Measurements from ENCODE around the gene ACAD10.
A peak's percentile ranks its signal among the peaks of the same experiment; 100 is the strongest.

Gene ACAD10

GRCh38 chr12:111761706-111762105, 75.9 kb downstream of the ACAD10 start:
- no peak for TF ChIP-seq CEBPB (IDR thresholded peaks at IDR 0.05)
- TF ChIP-seq EGR1 (IDR thresholded peaks at IDR 0.05): no peak
- TF ChIP-seq ZBTB7A (IDR thresholded peaks at IDR 0.05; ENCODE audit: low read depth): no peak
- no peak for TF ChIP-seq YY1 (IDR thresholded peaks at IDR 0.05; ENCODE audit: low read depth)
- TF ChIP-seq RAD21 (IDR thresholded peaks at IDR 0.05; ENCODE audit: low read depth): no peak
- TF ChIP-seq NFIC (IDR thresholded peaks at IDR 0.05): no peak
- no peak for TF ChIP-seq TCF12 (IDR thresholded peaks at IDR 0.05; ENCODE audit: low read depth)
- TF ChIP-seq EP300 (IDR thresholded peaks at IDR 0.05; ENCODE audit: borderline replicate concordance): no peak
- no peak for TF ChIP-seq MAX (IDR thresholded peaks at IDR 0.05)
- no peak for TF ChIP-seq USF1 (IDR thresholded peaks at IDR 0.05)
- TF ChIP-seq TEAD4 (IDR thresholded peaks at IDR 0.05): no peak
- TF ChIP-seq FOXM1 (IDR thresholded peaks at IDR 0.05; ENCODE audit: borderline replicate concordance, low read depth): no peak

- no peak for TF ChIP-seq EP300 (IDR thresholded peaks at IDR 0.05; ENCODE audit: borderline replicate concordance)
- no peak for TF ChIP-seq RAD21 (IDR thresholded peaks at IDR 0.05; ENCODE audit: low read depth)
- no peak for TF ChIP-seq MAX (IDR thresholded peaks at IDR 0.05)
- no peak for TF ChIP-seq CEBPB (IDR thresholded peaks at IDR 0.05)
- no peak for TF ChIP-seq REST (IDR thresholded peaks at IDR 0.05; ENCODE audit: low read depth)
- TF ChIP-seq FOXM1 (IDR thresholded peaks at IDR 0.05; ENCODE audit: borderline replicate concordance, low read depth): no peak
- TF ChIP-seq CREB1 (IDR thresholded peaks at IDR 0.05; ENCODE audit: low read depth): no peak
- no peak for TF ChIP-seq ZBTB7A (IDR thresholded peaks at IDR 0.05; ENCODE audit: low read depth)
- TF ChIP-seq YY1 (IDR thresholded peaks at IDR 0.05; ENCODE audit: low read depth): no peak
- no peak for TF ChIP-seq TCF12 (IDR thresholded peaks at IDR 0.05; ENCODE audit: low read depth)
- TF ChIP-seq USF1 (IDR thresholded peaks at IDR 0.05): no peak
- TF ChIP-seq NFIC (IDR thresholded peaks at IDR 0.05): no peak
- no peak for TF ChIP-seq EGR1 (IDR thresholded peaks at IDR 0.05)
- TF ChIP-seq TAF1 (IDR thresholded peaks at IDR 0.05; ENCODE audit: low read depth): no peak
- no peak for TF ChIP-seq TEAD4 (IDR thresholded peaks at IDR 0.05)
Observed at GRCh38 chr12:111764120-111764821, 78.4 kb downstream of the ACAD10 start.

GRCh38 chr12:111766608-111767361, 80.9 kb downstream of the ACAD10 start, which contains the start of gene ALDH2:
ALDH2 (plus strand) TSS chr12:111766933; CDS start chr12:111766983, 50 bp downstream.
- TF ChIP-seq TEAD4 (IDR thresholded peaks at IDR 0.05) (peak; percentile 43; the same call in 1 of the 2 replicates), TCF12 (IDR thresholded peaks at IDR 0.05; ENCODE audit: low read depth) (peak; percentile 9; the same call in 1 of the 2 replicates), ZBTB7A (IDR thresholded peaks at IDR 0.05; ENCODE audit: low read depth) (peak; percentile 100), YY1 (IDR thresholded peaks at IDR 0.05; ENCODE audit: low read depth) (peak; percentile 53; the same call in 1 of the 2 replicates), MAX (IDR thresholded peaks at IDR 0.05) (peak; percentile 71; the same call in 1 of the 2 replicates), CEBPB (IDR thresholded peaks at IDR 0.05) (no peak; the same call in 1 of the 2 replicates), REST (IDR thresholded peaks at IDR 0.05; ENCODE audit: low read depth) (no peak), TAF1 (IDR thresholded peaks at IDR 0.05; ENCODE audit: low read depth) (0 out of 2 replicates have a peak, but pooled peaks have one; percentile 38), EGR1 (IDR thresholded peaks at IDR 0.05) (peak; percentile 26; the same call in 1 of the 2 replicates)

- TF ChIP-seq TAF1 (IDR thresholded peaks at IDR 0.05; ENCODE audit: low read depth): no peak
- no peak for TF ChIP-seq ZBTB7A (IDR thresholded peaks at IDR 0.05; ENCODE audit: low read depth)
- TF ChIP-seq YY1 (IDR thresholded peaks at IDR 0.05; ENCODE audit: low read depth): no peak
- no peak for TF ChIP-seq MAX (IDR thresholded peaks at IDR 0.05)
- no peak for TF ChIP-seq EGR1 (IDR thresholded peaks at IDR 0.05)
- no peak for TF ChIP-seq NFIC (IDR thresholded peaks at IDR 0.05)
- no peak for TF ChIP-seq FOXM1 (IDR thresholded peaks at IDR 0.05; ENCODE audit: borderline replicate concordance, low read depth)
- TF ChIP-seq RAD21 (IDR thresholded peaks at IDR 0.05; ENCODE audit: low read depth): no peak
- TF ChIP-seq EP300 (IDR thresholded peaks at IDR 0.05; ENCODE audit: borderline replicate concordance): no peak
- TF ChIP-seq REST (IDR thresholded peaks at IDR 0.05; ENCODE audit: low read depth): no peak
- no peak for TF ChIP-seq CREB1 (IDR thresholded peaks at IDR 0.05; ENCODE audit: low read depth)
Observed at GRCh38 chr12:111767362-111768158, 81.7 kb downstream of the ACAD10 start.
